OCI-LY7 (cell line): ENCODE results near the gene SCN1B.

Experiments
- CTCF ChIP-seq: fragments of 200-600 bp; sonication (generic); conservative IDR thresholded peaks from 2 replicates; pipeline ENCODE4 v1.5.1; 2014; ENCODE audit warnings: mild to moderate bottlenecking, antibody characterized with exemption, low read length, moderate library complexity, mixed read lengths
- EZH2phosphoT487 ChIP-seq: fragments of 200-600 bp; sonication (generic); IDR thresholded peaks from 2 replicates; pipeline ENCODE4 v1.6.1; 2018; ENCODE audit warnings: low read depth, borderline replicate concordance, mild to moderate bottlenecking, mixed run types, antibody characterized with exemption, low read length, moderate library complexity, mixed read lengths

- no peak for TF ChIP-seq CTCF
- TF ChIP-seq EZH2phosphoT487, result no peak
Observed at GRCh38 chr19:35004517-35005255, 25.6 kb upstream of the SCN1B start.
